ENCODE data around the gene RHEX.
"Not testable (repeated sequence)": the region's sequence is repeated elsewhere in the genome, so short reads cannot be mapped to it uniquely, and the experiment has no call there.

GRCh38 chr1:206058289-206058926 is 5.4 kb downstream of the RHEX start:
- TF ChIP-seq, protein P1, sequence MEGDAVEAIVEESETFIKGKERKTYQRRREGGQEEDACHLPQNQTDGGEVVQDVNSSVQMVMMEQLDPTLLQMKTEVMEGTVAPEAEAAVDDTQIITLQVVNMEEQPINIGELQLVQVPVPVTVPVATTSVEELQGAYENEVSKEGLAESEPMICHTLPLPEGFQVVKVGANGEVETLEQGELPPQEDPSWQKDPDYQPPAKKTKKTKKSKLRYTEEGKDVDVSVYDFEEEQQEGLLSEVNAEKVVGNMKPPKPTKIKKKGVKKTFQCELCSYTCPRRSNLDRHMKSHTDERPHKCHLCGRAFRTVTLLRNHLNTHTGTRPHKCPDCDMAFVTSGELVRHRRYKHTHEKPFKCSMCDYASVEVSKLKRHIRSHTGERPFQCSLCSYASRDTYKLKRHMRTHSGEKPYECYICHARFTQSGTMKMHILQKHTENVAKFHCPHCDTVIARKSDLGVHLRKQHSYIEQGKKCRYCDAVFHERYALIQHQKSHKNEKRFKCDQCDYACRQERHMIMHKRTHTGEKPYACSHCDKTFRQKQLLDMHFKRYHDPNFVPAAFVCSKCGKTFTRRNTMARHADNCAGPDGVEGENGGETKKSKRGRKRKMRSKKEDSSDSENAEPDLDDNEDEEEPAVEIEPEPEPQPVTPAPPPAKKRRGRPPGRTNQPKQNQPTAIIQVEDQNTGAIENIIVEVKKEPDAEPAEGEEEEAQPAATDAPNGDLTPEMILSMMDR (IDR thresholded peaks at IDR 0.05; ENCODE audit: insufficient read depth, low read depth, low read length), result not testable (repeated sequence)
- TF ChIP-seq EZH2 (IDR thresholded peaks at IDR 0.05; ENCODE audit: insufficient read depth, low read length), result not testable (repeated sequence)
